CD4-positive, alpha-beta T cell (primary cell): ENCODE data around the gene CSTPP1. TPM values are rescaled to one million over a fixed set of nuclear protein-coding genes. Genes with fewer than 3 reads are reported as not detected.

ENCODE experiments used
- ATAC-seq: fragments of 200-7000 bp; cut with Tn5 transposase; one replicate; pipeline ENCODE4 v1.10.0; 2022; ENCODE audit warnings: mild to moderate bottlenecking; ENCODE audit not compliant: poor library complexity
- CTCF ChIA-PET: fragments of 350-600 bp; sonication (Branson Sonifier 250); formaldehyde crosslinking; loops from one replicate; lab custom pipeline; 2021; ENCODE audit warnings: antibody characterized with exemption, inconsistent platforms; lab: Charles Lee
- POLR2A ChIA-PET: fragments of 350-600 bp; sonication (Branson Sonifier 250); formaldehyde crosslinking; loops from one replicate; lab custom pipeline; 2021; ENCODE audit warnings: antibody characterized with exemption, inconsistent platforms; lab: Charles Lee
- DNase-seq, 14 experiments: peaks; one replicate each; pipeline ENCODE4 v3.0.0-alpha.2; 2013 to 2020; ENCODE audit warnings: mixed read lengths in 2 of 14
- H3K27ac ChIP-seq, 2 donors: one replicate each; pipeline versions ENCODE4 v1.5.1 to v1.7.0; 2013; ENCODE audit warnings: low read length in 2 of 2, low read depth in 1 of 2, mild to moderate bottlenecking in 1 of 2
- H3K27me3 ChIP-seq, 2 experiments: 1 replicate in 1 of 2; 2 replicates in 1 of 2; pipeline versions ENCODE4 v1.6.1 to v1.7.0; 2013; ENCODE audit warnings: low read length in 2 of 2, control low read depth in 1 of 2, mild to moderate bottlenecking in 1 of 2, moderate library complexity in 1 of 2; ENCODE audit not compliant: insufficient read depth in 2 of 2, control insufficient read depth in 1 of 2
- H3K36me3 ChIP-seq: one replicate; pipeline ENCODE4 v1.6.1; 2013; ENCODE audit warnings: low read length, control low read depth; ENCODE audit not compliant: insufficient read depth
- H3K4me1 ChIP-seq: one replicate; pipeline ENCODE4 v1.6.1; 2013; ENCODE audit warnings: low read length, control low read depth; ENCODE audit not compliant: insufficient read depth
- H3K4me3 ChIP-seq: one replicate; pipeline ENCODE4 v1.5.1; 2013; ENCODE audit warnings: mild to moderate bottlenecking, low read length, moderate library complexity
- H3K9me3 ChIP-seq, 2 experiments: 1 replicate in 1 of 2; 2 replicates in 1 of 2; pipeline versions ENCODE4 v1.6.1 to v1.7.0; 2013; ENCODE audit warnings: low read length in 2 of 2, mild to moderate bottlenecking in 2 of 2, control low read depth in 1 of 2, moderate library complexity in 1 of 2; ENCODE audit not compliant: control insufficient read depth in 1 of 2, insufficient read depth in 1 of 2
- H3K27ac Mint-ChIP-seq: one replicate; pipeline ENCODE4 v1.8.0; 2020; ENCODE audit warnings: mixed read lengths
- H3K27me3 Mint-ChIP-seq: one replicate; pipeline ENCODE4 v1.8.0; 2021; ENCODE audit warnings: mixed read lengths
- H3K36me3 Mint-ChIP-seq: one replicate; pipeline ENCODE4 v1.8.0; 2021; ENCODE audit warnings: low read depth, mixed read lengths
- H3K4me1 Mint-ChIP-seq: one replicate; pipeline ENCODE4 v1.8.0; 2021; ENCODE audit warnings: low read depth, mixed read lengths
- H3K4me3 Mint-ChIP-seq: one replicate; pipeline ENCODE4 v1.8.0; 2020; ENCODE audit warnings: mild to moderate bottlenecking, mixed read lengths
- H3K9me3 Mint-ChIP-seq: one replicate; pipeline ENCODE4 v1.8.0; 2020; ENCODE audit warnings: mixed read lengths
- CTCF ChIP-seq: fragments of 200-600 bp; IDR thresholded peaks from one replicate; pipeline ENCODE4 v1.8.0; 2022; ENCODE audit warnings: antibody characterized with exemption, mild to moderate bottlenecking
- intact Hi-C, 2 experiments: fragments of 100-400 bp; cut with DNase I in 1 of 2; cut with micrococcal nuclease in 1 of 2; formaldehyde crosslinking; loops; one replicate each; pipeline versions ENCODE4 v1.15.1 to v1.9.0; 2023 to 2025; cut with DNase I, micrococcal nuclease
- total RNA-seq, 174 experiments: library from RNA in 2 of 174; stranded (reverse) in 2 of 174; gene quantifications; one replicate each; pipeline ENCODE4 v1.2.3 and lab custom pipeline; 2021 to 2026

Gene CSTPP1
- total RNA-seq, 2 experiments from 2014 or later: 6.6 to 7.3 TPM

DNA sequence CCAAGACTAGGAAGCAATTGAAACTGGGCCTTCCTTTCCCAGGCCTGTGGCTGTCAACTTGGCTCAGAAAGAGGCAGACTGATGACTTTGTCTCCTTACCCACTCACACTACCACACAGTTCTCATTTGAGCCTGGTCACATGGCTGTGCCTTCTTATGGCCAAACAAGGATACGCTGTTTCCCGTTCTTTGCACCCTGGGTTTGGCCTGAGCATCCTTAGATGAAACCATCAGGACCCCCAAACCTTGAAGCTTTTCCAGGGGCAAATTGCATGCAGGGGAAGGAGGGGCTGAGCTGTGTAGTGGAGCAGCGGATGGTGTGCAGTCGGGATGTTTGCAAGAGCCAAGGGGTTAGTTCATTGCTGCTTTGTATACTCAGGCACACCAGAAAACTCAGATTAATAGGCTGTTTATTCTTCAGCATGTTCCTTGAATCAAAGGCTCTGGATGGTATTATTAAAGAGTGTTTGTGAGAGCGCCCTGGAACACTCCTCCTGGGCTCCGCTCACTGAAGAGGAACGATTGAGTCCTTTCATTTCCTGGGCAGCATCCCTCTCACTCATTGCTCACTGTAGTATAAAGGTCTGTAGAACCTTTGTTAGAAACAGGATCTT lies 170.3 kb downstream of the CSTPP1 start:
- Histone ChIP-seq H3K9me3 (no peaks in the 10 kb centered on the region), H3K27ac (no peak overlapping the region), H3K27me3 (no peaks in the 10 kb centered on the region), H3K4me3 (no peak overlapping the region), H3K36me3 (no peaks in the 10 kb centered on the region), H3K4me1 (no peaks in the 10 kb centered on the region)
- H3K4me3 Mint-ChIP-seq: no peak overlapping the region
- H3K27ac Mint-ChIP-seq: no peak overlapping the region
- H3K9me3 Mint-ChIP-seq: no peaks in the 10 kb centered on the region
- intact Hi-C loops: no loop called here
- H3K36me3 Mint-ChIP-seq: no peaks in the 10 kb centered on the region
- ChIA-PET POLR2A (no interaction called here), CTCF (interaction anchor here (1.4 kb wide), 1 partner anchor 20 kb away, joined by 4 read pairs; no protein-coding TSS in a partner anchor)
- no peaks in the 10 kb centered on the region for H3K4me1 Mint-ChIP-seq
- no peaks in the 10 kb centered on the region for H3K27me3 Mint-ChIP-seq
- ATAC-seq (no peak), DNase-seq (no peak)
- no peak for TF ChIP-seq CTCF

GRCh38 chr11:47107744-47108143 lies 171.2 kb downstream of the CSTPP1 start:
- Histone ChIP-seq H3K27ac (no peak overlapping the region), H3K4me3 (no peak overlapping the region), H3K4me1 (no peaks in the 10 kb centered on the region), H3K9me3 (no peaks in the 10 kb centered on the region), H3K36me3 (no peaks in the 10 kb centered on the region), H3K27me3 (no peaks in the 10 kb centered on the region)
- H3K27me3 Mint-ChIP-seq: no peaks in the 10 kb centered on the region
- intact Hi-C loops: no loop called here
- POLR2A ChIA-PET: no interaction called here
- DNase-seq (no peak), ATAC-seq (no peak)
- no peak overlapping the region for H3K4me3 Mint-ChIP-seq
- H3K27ac Mint-ChIP-seq: no peak overlapping the region
- no peaks in the 10 kb centered on the region for H3K4me1 Mint-ChIP-seq
- no peaks in the 10 kb centered on the region for H3K9me3 Mint-ChIP-seq
- no peaks in the 10 kb centered on the region for H3K36me3 Mint-ChIP-seq
- CTCF ChIA-PET: no interaction called here
- TF ChIP-seq CTCF: no peak

GRCh38 chr11:47108214-47108613 lies 171.7 kb downstream of the CSTPP1 start:
- H3K27me3 Mint-ChIP-seq: no peaks in the 10 kb centered on the region

More at GRCh38 chr11:47108214-47108613, 171.7 kb downstream of the CSTPP1 start:
- Mint-ChIP-seq H3K4me3 (no peak overlapping the region), H3K36me3 (no peaks in the 10 kb centered on the region), H3K27ac (no peak overlapping the region), H3K9me3 (no peaks in the 10 kb centered on the region), H3K4me1 (no peaks in the 10 kb centered on the region)
- intact Hi-C loops: no loop called here
- H3K9me3 ChIP-seq: no peaks in the 10 kb centered on the region
- H3K4me1 ChIP-seq: no peaks in the 10 kb centered on the region
- no peak for DNase-seq
- no peak overlapping the region for H3K4me3 ChIP-seq
- H3K27me3 ChIP-seq: no peaks in the 10 kb centered on the region
- CTCF ChIA-PET: no interaction called here
- TF ChIP-seq CTCF: no peak
- H3K36me3 ChIP-seq: no peaks in the 10 kb centered on the region
- ATAC-seq: no peak
- H3K27ac ChIP-seq: no peak overlapping the region
- POLR2A ChIA-PET: no interaction called here
